Heart left ventricle (tissue), 13 donors: ENCODE measurements around the gene MET.
"Not testable (repeated sequence)": the region's sequence is repeated elsewhere in the genome, so short reads cannot be mapped to it uniquely, and the experiment has no call there.

ENCODE experiments used
- CTCF ChIP-seq, 12 donors: fragments of 200-600 bp; sonication (generic) in 4 of 12; IDR thresholded peaks; one replicate each; pipeline versions ENCODE4 v1.5.0 to v1.8.0; 2018 to 2022; ENCODE audit warnings: antibody characterized with exemption in 12 of 12, mild to moderate bottlenecking in 5 of 12
- POLR2A ChIP-seq, 2 donors: fragments of 450-650 bp; IDR thresholded peaks; one replicate each; pipeline ENCODE4 v1.6.1; 2017; ENCODE audit warnings: antibody characterized with exemption in 2 of 2, mild to moderate bottlenecking in 2 of 2, moderate library complexity in 2 of 2
- donor health status: ischemic (EF 13 %, LVEDD 7.1; RV severe dilation, severe dysfunction).
- donor health status: DM: no; HTN: yes; CAD: no.
- donor health status: DM: no; HTN: no; CAD: no.
- donor health status: ischemic (EF 25% LVEDD 6.9; RV normal size, moderate dysfunction).
- donor health status: ischemic (EF 25% LVEDD 5.7; RV mildly dilated, moderate dysfunction).
- donor health status: ischemic (EF 35%, LVEDD 5.7; RV mildly dilated, moderate dysfunction).
- donor health status: nonischemic (EF 11% LVEDD 7.7; RV severe dilation, severe dysfunction).
- donor health status: DM: yes; HTN: yes; CAD: no.
- donor health status: PGD.
- donor health status: ischemic (EF 29% LVEDD 5.4; RV normal size, mild dysfunction).
- donor health status: nonischemic (EF 23%, LVEDD 6.1; RV moderate dilation, normal function).

- not testable (repeated sequence) for TF ChIP-seq CTCF, POLR2A (IDR thresholded peaks at IDR 0.05)
Measured at GRCh38 chr7:116759642-116760041, 87.6 kb downstream of the MET start.
